Left ventricle myocardium inferior (tissue), 1 donor: Measurements from ENCODE around the gene CD79B. TPM values are rescaled to one million over a fixed set of nuclear protein-coding genes. Genes with fewer than 3 reads are reported as not detected.
"Not testable (repeated sequence)": the region's sequence is repeated elsewhere in the genome, so short reads cannot be mapped to it uniquely, and the experiment has no call there.

Experiments
- DNase-seq: peaks from one replicate; pipeline ENCODE4 v3.0.0-alpha.2; 2020
- H3K27ac ChIP-seq: fragments of 200-600 bp; replicated peaks from 2 replicates; pipeline ENCODE4 v1.8.0; 2021
- H3K27me3 ChIP-seq: fragments of 200-600 bp; 2 replicates; pipeline ENCODE4 v1.8.0; 2021; ENCODE audit warnings: low read depth
- H3K36me3 ChIP-seq: fragments of 200-600 bp; 2 replicates; pipeline ENCODE4 v1.8.0; 2021
- H3K4me1 ChIP-seq: fragments of 200-600 bp; 2 replicates; pipeline ENCODE4 v1.8.0; 2021
- H3K4me3 ChIP-seq: fragments of 200-600 bp; 2 replicates; pipeline ENCODE4 v1.8.0; 2021; ENCODE audit warnings: mild to moderate bottlenecking, moderate library complexity
- H3K9me3 ChIP-seq: fragments of 200-600 bp; replicated peaks from 2 replicates; pipeline ENCODE4 v1.8.0; 2021
- CTCF ChIP-seq: fragments of 200-600 bp; IDR thresholded peaks from 2 replicates; pipeline ENCODE4 v1.8.0; 2021; ENCODE audit warnings: antibody characterized with exemption, mild to moderate bottlenecking, borderline replicate concordance
- intact Hi-C: fragments of 100-400 bp; cut with micrococcal nuclease; formaldehyde crosslinking; loops from one replicate; pipeline ENCODE4 v1.11.0; 2022
- total RNA-seq: library from RNA; stranded (reverse); fragmentation: NEBNext Ultra II Directional; extraction: Animal tissue kit (Norgen Biotek cat#: 25700); gene quantifications from one replicate; pipeline ENCODE4 v1.2.1, GENCODE V29; 2021
- donor health status: DM: no; HTN: yes; CAD: no; lungs with severe emphysema.

The CD79B gene
- total RNA-seq, 1 donor from 2014 or later: 4.6 TPM

GRCh38 chr17:63889026-63889848 is 42.9 kb downstream of the CD79B start:
- peak; percentile 48 for TF ChIP-seq CTCF
- H3K36me3 ChIP-seq, H3K9me3 ChIP-seq, H3K4me3 ChIP-seq, DNase-seq, H3K27me3 ChIP-seq, intact Hi-C loops, H3K27ac ChIP-seq, H3K4me1 ChIP-seq: not testable (repeated sequence)

- H3K4me1 ChIP-seq, intact Hi-C loops: not testable (repeated sequence)
These were observed 47.0 kb downstream of the CD79B start for GRCh38 chr17:63885119-63885518.

GRCh38 chr17:63882626-63883126 is 49.5 kb downstream of the CD79B start:
- H3K4me3 ChIP-seq, H3K4me1 ChIP-seq, H3K27ac ChIP-seq, DNase-seq, H3K27me3 ChIP-seq, H3K9me3 ChIP-seq, intact Hi-C loops, H3K36me3 ChIP-seq: not testable (repeated sequence)

More at GRCh38 chr17:63885119-63885518, 47.0 kb downstream of the CD79B start:
- H3K27me3 ChIP-seq, DNase-seq, H3K4me3 ChIP-seq, H3K9me3 ChIP-seq, H3K36me3 ChIP-seq, H3K27ac ChIP-seq: not testable (repeated sequence)

- intact Hi-C loops: no loop called here
- no peaks in the 10 kb centered on the region for H3K36me3 ChIP-seq
- no peaks in the 10 kb centered on the region for H3K27me3 ChIP-seq
- no peak within 1 kb of the TSS for H3K4me3 ChIP-seq
- no peaks in the 10 kb centered on the region for H3K4me1 ChIP-seq
- DNase-seq: no peak
- H3K9me3 ChIP-seq: no peaks in the 10 kb centered on the region
- peak; percentile 58 for TF ChIP-seq CTCF
- no peak within 1 kb of the TSS for H3K27ac ChIP-seq
These were observed 50.1 kb downstream of the CD79B start, which contains the start of gene GH2 for GRCh38 chr17:63881935-63882601. Gene GH2, minus strand, starts transcription at chr17:63881944. Its CDS starts 143 bp downstream, at chr17:63881801.

- H3K9me3 ChIP-seq, H3K27ac ChIP-seq, H3K27me3 ChIP-seq, H3K4me1 ChIP-seq, intact Hi-C loops, H3K36me3 ChIP-seq, H3K4me3 ChIP-seq: not testable (repeated sequence)
- TF ChIP-seq CTCF: peak; percentile 33
- peak; percentile 29 for DNase-seq
These were observed 50.8 kb downstream of the CD79B start for GRCh38 chr17:63881337-63881736.

GRCh38 chr17:63880706-63881105 is 51.4 kb downstream of the CD79B start:
- H3K4me3 ChIP-seq: no peak overlapping the region
- no peaks in the 10 kb centered on the region for H3K36me3 ChIP-seq
- H3K9me3 ChIP-seq: no peaks in the 10 kb centered on the region
- intact Hi-C loops: no loop called here
- no peak for TF ChIP-seq CTCF
- no peak overlapping the region for H3K27ac ChIP-seq
- no peaks in the 10 kb centered on the region for H3K27me3 ChIP-seq
- H3K4me1 ChIP-seq: no peaks in the 10 kb centered on the region
- DNase-seq: no peak

Other genes starting within 250 kb of the CD79B start
- 2.7 TPM for gene LIMD2, start 232.2 kb downstream of the CD79B start, total RNA-seq
- 14.6 TPM for gene STRADA, start 190.5 kb downstream of the CD79B start, total RNA-seq
- 79.6 TPM for gene CCDC47, start 158.7 kb downstream of the CD79B start, total RNA-seq
- gene DDX42, start 158.2 kb downstream of the CD79B start, total RNA-seq: 51.7 TPM
- 115 TPM for gene PSMC5, start 104.9 kb downstream of the CD79B start, total RNA-seq
- gene FTSJ3, start 104.7 kb downstream of the CD79B start, total RNA-seq: 36.7 TPM
- gene SMARCD2, start 89.6 kb downstream of the CD79B start, total RNA-seq: 21.0 TPM
- not detected for gene CSH2, start 58.7 kb downstream of the CD79B start, total RNA-seq
- gene GH2, start 50.4 kb downstream of the CD79B start, total RNA-seq: not detected
- not detected for gene CSH1, start 35.8 kb downstream of the CD79B start, total RNA-seq
- not detected for gene CSHL1, start 21.1 kb downstream of the CD79B start, total RNA-seq
- gene GH1, start 13.5 kb downstream of the CD79B start, total RNA-seq: not detected
- gene SCN4A, start 40.6 kb upstream of the CD79B start, total RNA-seq: 1.2 TPM
- gene PRR29, start 66.0 kb upstream of the CD79B start, total RNA-seq: not detected
- 28.2 TPM for gene ICAM2, start 88.3 kb upstream of the CD79B start, total RNA-seq
- 9.3 TPM for gene ERN1, start 197.8 kb upstream of the CD79B start, total RNA-seq